ENCODE results near the gene TBX5. TPM values are rescaled to one million over a fixed set of nuclear protein-coding genes. Genes with fewer than 3 reads are reported as not detected.

TBX5 gene
- total and polyA plus RNA-seq, 5 donors from 2014 or later: not detected

DNA sequence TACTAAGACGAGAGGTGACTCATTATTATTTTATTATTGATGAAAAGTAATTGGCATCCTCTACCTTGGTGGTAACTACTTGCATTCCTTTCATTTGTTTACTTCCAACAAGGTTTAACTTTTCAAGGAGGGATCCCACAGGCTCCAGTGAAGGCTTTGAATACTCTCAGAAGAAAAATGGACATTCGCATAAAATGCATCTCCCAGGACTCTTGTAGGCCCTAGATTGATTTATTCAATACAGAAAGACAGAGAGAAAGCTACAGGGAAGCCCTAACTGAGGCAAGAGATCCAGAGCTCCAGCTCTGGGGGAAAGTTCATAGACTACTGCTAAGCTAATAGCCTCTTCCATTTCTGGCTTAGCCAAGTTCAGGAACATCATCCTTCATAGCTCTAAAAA, 87.0 kb downstream of the TBX5 start:
- Histone ChIP-seq H3K4me3 (ENCODE audit: low read depth, low read length) (no peak overlapping the region), H3K27me3 (ENCODE audit: control insufficient read depth, insufficient read depth, low read length) (no peaks in the 10 kb centered on the region), H3K4me1 (ENCODE audit: control insufficient read depth, insufficient read depth, low read length, poor library complexity, severe bottlenecking) (no peaks in the 10 kb centered on the region), H3K9me3 (ENCODE audit: control insufficient read depth in 2 of 2, low read length in 2 of 2) (no peaks in the 10 kb centered on the region), H3K27ac (ENCODE audit: insufficient read depth, low read length, poor library complexity, severe bottlenecking) (no peak overlapping the region), H3K36me3 (ENCODE audit: control insufficient read depth, insufficient read depth, low read length) (no peaks in the 10 kb centered on the region)
- Mint-ChIP-seq H3K27ac (no peak overlapping the region), H3K36me3 (no peaks in the 10 kb centered on the region), H3K27me3 (no peaks in the 10 kb centered on the region), H3K9me3 (peaks cover 0 to 2% (median 0%) of the 10 kb centered on the region in 7 donors), H3K4me3 (no peak overlapping the region), H3K4me1 (no peaks in the 10 kb centered on the region)
- DNase-seq (no peak), ATAC-seq (ENCODE audit: low read depth in 2 of 2) (no peak)

GRCh38 chr12:114316076-114316475, 89.9 kb downstream of the TBX5 start:
- no peaks in the 10 kb centered on the region for H3K27me3 Mint-ChIP-seq
- ATAC-seq (ENCODE audit: low read depth in 2 of 2): no peak
- no peak overlapping the region for H3K27ac Mint-ChIP-seq

DNA sequence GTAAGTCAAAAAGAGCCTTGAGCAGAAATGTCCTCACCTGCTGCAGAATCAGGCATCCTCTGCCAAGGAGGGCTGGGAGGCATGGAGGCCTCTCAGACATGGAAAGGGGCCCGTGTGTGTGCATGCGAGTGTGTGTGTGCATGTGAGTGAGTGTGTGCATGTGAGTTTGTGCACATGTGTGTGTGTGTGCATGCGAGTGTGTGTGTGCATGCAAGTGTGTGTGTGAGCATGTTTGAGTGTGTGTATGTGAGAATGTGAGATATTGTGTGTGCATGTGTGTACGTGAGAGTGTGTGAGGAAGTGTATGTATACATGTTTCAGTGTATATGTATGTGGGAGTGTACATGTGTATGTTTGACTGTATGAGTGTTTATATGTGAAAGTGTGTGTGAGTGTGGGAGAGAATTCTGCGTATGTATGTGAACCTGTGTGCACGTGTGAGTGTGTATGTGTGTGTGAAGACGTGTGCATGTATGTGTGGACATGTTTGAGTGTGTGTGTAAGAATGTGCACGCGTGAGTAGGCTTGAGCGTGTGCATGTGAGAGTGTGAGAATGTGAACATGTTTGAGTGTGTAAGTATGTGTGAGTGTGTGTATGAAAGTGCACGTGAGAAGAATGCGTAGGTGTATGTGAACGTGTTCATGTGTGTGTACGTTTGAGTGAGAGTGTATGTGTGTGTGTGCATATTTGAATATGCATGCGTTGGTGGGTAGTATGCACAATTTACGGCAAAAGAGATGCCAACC, 90.8 kb downstream of the TBX5 start:
- Histone ChIP-seq H3K27me3 (ENCODE audit: control insufficient read depth, insufficient read depth, low read length) (no peaks in the 10 kb centered on the region), H3K4me1 (ENCODE audit: control insufficient read depth, insufficient read depth, low read length, poor library complexity, severe bottlenecking) (no peaks in the 10 kb centered on the region), H3K9me3 (ENCODE audit: control insufficient read depth in 2 of 2, low read length in 2 of 2) (no peaks in the 10 kb centered on the region), H3K36me3 (ENCODE audit: control insufficient read depth, insufficient read depth, low read length) (no peaks in the 10 kb centered on the region), H3K27ac (ENCODE audit: insufficient read depth, low read length, poor library complexity, severe bottlenecking) (no peak overlapping the region), H3K4me3 (ENCODE audit: low read depth, low read length) (no peak overlapping the region)
- ATAC-seq (ENCODE audit: low read depth in 2 of 2): no peak
- H3K36me3 Mint-ChIP-seq: no peaks in the 10 kb centered on the region
- H3K27ac Mint-ChIP-seq: no peak overlapping the region
- H3K4me1 Mint-ChIP-seq: no peaks in the 10 kb centered on the region
- no peak for DNase-seq
- H3K9me3 Mint-ChIP-seq: peaks cover 0 to 2% (median 0%) of the 10 kb centered on the region in 7 donors
- H3K27me3 Mint-ChIP-seq: no peaks in the 10 kb centered on the region
- H3K4me3 Mint-ChIP-seq: no peak overlapping the region

More at GRCh38 chr12:114316076-114316475, 89.9 kb downstream of the TBX5 start:
- Mint-ChIP-seq H3K4me3 (no peak overlapping the region), H3K9me3 (peaks cover 0 to 2% (median 0%) of the 10 kb centered on the region in 7 donors), H3K36me3 (no peaks in the 10 kb centered on the region), H3K4me1 (no peaks in the 10 kb centered on the region)
- Histone ChIP-seq H3K36me3 (ENCODE audit: control insufficient read depth, insufficient read depth, low read length) (no peaks in the 10 kb centered on the region), H3K9me3 (ENCODE audit: control insufficient read depth in 2 of 2, low read length in 2 of 2) (no peaks in the 10 kb centered on the region), H3K27me3 (ENCODE audit: control insufficient read depth, insufficient read depth, low read length) (no peaks in the 10 kb centered on the region), H3K4me3 (ENCODE audit: low read depth, low read length) (no peak overlapping the region), H3K4me1 (ENCODE audit: control insufficient read depth, insufficient read depth, low read length, poor library complexity, severe bottlenecking) (no peaks in the 10 kb centered on the region), H3K27ac (ENCODE audit: insufficient read depth, low read length, poor library complexity, severe bottlenecking) (no peak overlapping the region)
- no peak for DNase-seq

GRCh38 chr12:114314403-114314802, 91.5 kb downstream of the TBX5 start:
- H3K27ac ChIP-seq (ENCODE audit: insufficient read depth, low read length, poor library complexity, severe bottlenecking): no peak overlapping the region
- no peaks in the 10 kb centered on the region for H3K4me1 Mint-ChIP-seq
- H3K27ac Mint-ChIP-seq: no peak overlapping the region
- no peak for ATAC-seq (ENCODE audit: low read depth in 2 of 2)
- no peak overlapping the region for H3K4me3 ChIP-seq (ENCODE audit: low read depth, low read length)
- DNase-seq: no peak
- peaks cover 0 to 2% (median 0%) of the 10 kb centered on the region in 7 donors for H3K9me3 Mint-ChIP-seq
- H3K4me1 ChIP-seq (ENCODE audit: control insufficient read depth, insufficient read depth, low read length, poor library complexity, severe bottlenecking): no peaks in the 10 kb centered on the region
- H3K36me3 Mint-ChIP-seq: no peaks in the 10 kb centered on the region
- H3K27me3 Mint-ChIP-seq: no peaks in the 10 kb centered on the region
- no peaks in the 10 kb centered on the region for H3K36me3 ChIP-seq (ENCODE audit: control insufficient read depth, insufficient read depth, low read length)
- no peak overlapping the region for H3K4me3 Mint-ChIP-seq
- H3K27me3 ChIP-seq (ENCODE audit: control insufficient read depth, insufficient read depth, low read length): no peaks in the 10 kb centered on the region
- no peaks in the 10 kb centered on the region for H3K9me3 ChIP-seq (ENCODE audit: control insufficient read depth in 2 of 2, low read length in 2 of 2)

- H3K27me3 Mint-ChIP-seq: no peaks in the 10 kb centered on the region
These were observed 92.0 kb downstream of the TBX5 start for GRCh38 chr12:114313910-114314309.

GRCh38 chr12:114311974-114312373, 94.0 kb downstream of the TBX5 start:
- no peak overlapping the region for H3K4me3 ChIP-seq (ENCODE audit: low read depth, low read length)
- no peak for DNase-seq
- H3K4me1 ChIP-seq (ENCODE audit: control insufficient read depth, insufficient read depth, low read length, poor library complexity, severe bottlenecking): no peaks in the 10 kb centered on the region
- Mint-ChIP-seq H3K36me3 (no peaks in the 10 kb centered on the region), H3K27me3 (no peaks in the 10 kb centered on the region), H3K4me3 (no peak overlapping the region), H3K9me3 (peaks cover 0 to 6% (median 0%) of the 10 kb centered on the region in 7 donors), H3K4me1 (no peaks in the 10 kb centered on the region), H3K27ac (no peak overlapping the region)
- ATAC-seq (ENCODE audit: low read depth in 2 of 2): no peak
- H3K36me3 ChIP-seq (ENCODE audit: control insufficient read depth, insufficient read depth, low read length): no peaks in the 10 kb centered on the region
- no peaks in the 10 kb centered on the region for H3K9me3 ChIP-seq (ENCODE audit: control insufficient read depth in 2 of 2, low read length in 2 of 2)
- H3K27ac ChIP-seq (ENCODE audit: insufficient read depth, low read length, poor library complexity, severe bottlenecking): no peak overlapping the region
- H3K27me3 ChIP-seq (ENCODE audit: control insufficient read depth, insufficient read depth, low read length): no peaks in the 10 kb centered on the region

More at GRCh38 chr12:114313910-114314309, 92.0 kb downstream of the TBX5 start:
- no peak overlapping the region for H3K27ac ChIP-seq (ENCODE audit: insufficient read depth, low read length, poor library complexity, severe bottlenecking)
- H3K27ac Mint-ChIP-seq: no peak overlapping the region
- no peak for ATAC-seq (ENCODE audit: low read depth in 2 of 2)
- H3K4me3 ChIP-seq (ENCODE audit: low read depth, low read length): no peak overlapping the region
- H3K4me1 Mint-ChIP-seq: no peaks in the 10 kb centered on the region
- peaks cover 0 to 2% (median 0%) of the 10 kb centered on the region in 7 donors for H3K9me3 Mint-ChIP-seq
- no peak for DNase-seq
- no peaks in the 10 kb centered on the region for H3K36me3 ChIP-seq (ENCODE audit: control insufficient read depth, insufficient read depth, low read length)
- no peak overlapping the region for H3K4me3 Mint-ChIP-seq
- H3K4me1 ChIP-seq (ENCODE audit: control insufficient read depth, insufficient read depth, low read length, poor library complexity, severe bottlenecking): no peaks in the 10 kb centered on the region
- H3K9me3 ChIP-seq (ENCODE audit: control insufficient read depth in 2 of 2, low read length in 2 of 2): no peaks in the 10 kb centered on the region
- H3K36me3 Mint-ChIP-seq: no peaks in the 10 kb centered on the region
- H3K27me3 ChIP-seq (ENCODE audit: control insufficient read depth, insufficient read depth, low read length): no peaks in the 10 kb centered on the region

DNA sequence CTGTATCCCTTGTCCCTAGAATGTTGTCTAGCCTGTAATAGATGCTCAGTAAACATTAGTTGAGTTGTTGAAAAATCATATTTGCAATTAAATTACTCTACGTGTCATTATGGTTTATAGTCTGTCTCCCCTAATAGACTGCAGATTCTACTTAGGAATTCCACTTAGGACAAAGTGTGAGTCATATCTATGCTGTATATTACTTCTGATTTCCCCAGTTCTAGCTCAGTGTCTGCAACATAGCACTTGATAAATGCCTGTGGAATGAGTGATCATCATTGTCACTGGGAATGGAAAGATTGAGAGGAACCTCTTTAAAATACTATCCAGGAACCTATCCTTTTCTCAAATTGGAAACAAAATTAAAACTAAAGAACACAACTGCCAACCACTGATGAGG, 99.3 kb downstream of the TBX5 start:
- Mint-ChIP-seq H3K36me3 (no peaks in the 10 kb centered on the region), H3K9me3 (peaks cover 0 to 6% (median 0%) of the 10 kb centered on the region in 7 donors), H3K4me1 (no peaks in the 10 kb centered on the region), H3K27ac (no peak overlapping the region), H3K27me3 (no peaks in the 10 kb centered on the region), H3K4me3 (no peak overlapping the region)
- Histone ChIP-seq H3K27me3 (ENCODE audit: control insufficient read depth, insufficient read depth, low read length) (no peaks in the 10 kb centered on the region), H3K4me3 (ENCODE audit: low read depth, low read length) (no peak overlapping the region), H3K4me1 (ENCODE audit: control insufficient read depth, insufficient read depth, low read length, poor library complexity, severe bottlenecking) (no peaks in the 10 kb centered on the region), H3K9me3 (ENCODE audit: control insufficient read depth in 2 of 2, low read length in 2 of 2) (no peaks in the 10 kb centered on the region), H3K27ac (ENCODE audit: insufficient read depth, low read length, poor library complexity, severe bottlenecking) (no peak overlapping the region), H3K36me3 (ENCODE audit: control insufficient read depth, insufficient read depth, low read length) (no peaks in the 10 kb centered on the region)
- ATAC-seq (ENCODE audit: low read depth in 2 of 2) (no peak), DNase-seq (no peak)

GRCh38 chr12:114305446-114305845, 100.5 kb downstream of the TBX5 start:
- H3K4me1 ChIP-seq (ENCODE audit: control insufficient read depth, insufficient read depth, low read length, poor library complexity, severe bottlenecking): no peaks in the 10 kb centered on the region

More at GRCh38 chr12:114305446-114305845, 100.5 kb downstream of the TBX5 start:
- Histone ChIP-seq H3K27ac (ENCODE audit: insufficient read depth, low read length, poor library complexity, severe bottlenecking) (no peak overlapping the region), H3K36me3 (ENCODE audit: control insufficient read depth, insufficient read depth, low read length) (no peaks in the 10 kb centered on the region), H3K27me3 (ENCODE audit: control insufficient read depth, insufficient read depth, low read length) (no peaks in the 10 kb centered on the region), H3K9me3 (ENCODE audit: control insufficient read depth in 2 of 2, low read length in 2 of 2) (no peaks in the 10 kb centered on the region), H3K4me3 (ENCODE audit: low read depth, low read length) (no peak overlapping the region)
- Mint-ChIP-seq H3K9me3 (peaks cover 0 to 6% (median 0%) of the 10 kb centered on the region in 7 donors), H3K36me3 (no peaks in the 10 kb centered on the region), H3K27me3 (peaks cover 8% of the 10 kb centered on the region), H3K27ac (peak overlapping the region in 1 of 3 donors; percentile 58), H3K4me3 (no peak overlapping the region), H3K4me1 (no peaks in the 10 kb centered on the region)
- DNase-seq (no peak), ATAC-seq (ENCODE audit: low read depth in 2 of 2) (no peak)

Data from CD4-positive, CD25-positive, alpha-beta regulatory T cell (primary cell).